ENCODE measurements around the gene CCDC50.

CCDC50 gene

DNA sequence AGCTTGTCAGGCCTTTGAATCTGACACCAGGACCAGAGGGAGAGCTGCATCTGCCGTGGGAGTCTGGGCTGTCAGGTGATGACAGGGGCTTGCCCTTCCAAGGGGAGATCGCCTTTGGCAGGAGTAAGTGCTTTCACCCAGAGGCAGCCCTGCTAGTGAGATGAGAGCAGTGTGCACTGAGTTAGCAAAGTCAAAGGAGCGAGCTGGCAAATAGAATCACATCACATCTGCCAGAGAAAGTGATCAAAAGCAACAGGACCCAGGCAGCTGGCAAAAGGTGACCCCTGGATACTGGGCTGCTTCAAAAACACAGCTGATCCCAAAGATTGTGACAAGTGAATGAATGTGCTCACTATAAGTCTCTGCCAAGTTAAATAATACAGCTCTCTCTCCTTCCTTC is 95.7 kb downstream of the CCDC50 start:
- no peak overlapping the region for H3K4me3 ChIP-seq (ENCODE audit: low read length in 2 of 2)
- no peak overlapping the region for H3K9ac ChIP-seq (ENCODE audit: low read length in 2 of 2)
- no peaks in the 10 kb centered on the region for H3K36me3 ChIP-seq (ENCODE audit: control insufficient read depth in 2 of 2, insufficient read depth in 2 of 2, low read length in 2 of 2)
- H3K4me1 ChIP-seq (ENCODE audit: control insufficient read depth, insufficient read depth, low read length), result no peaks in the 10 kb centered on the region
- no peaks in the 10 kb centered on the region for H3K27me3 ChIP-seq (ENCODE audit: control insufficient read depth in 1 of 2, insufficient read depth in 2 of 2, low read length in 2 of 2)
- H3K27ac ChIP-seq (ENCODE audit: low read length), result no peak overlapping the region
- H3K9me3 ChIP-seq (ENCODE audit: control insufficient read depth in 2 of 2, low read length in 2 of 2), result no peaks in the 10 kb centered on the region

DNA sequence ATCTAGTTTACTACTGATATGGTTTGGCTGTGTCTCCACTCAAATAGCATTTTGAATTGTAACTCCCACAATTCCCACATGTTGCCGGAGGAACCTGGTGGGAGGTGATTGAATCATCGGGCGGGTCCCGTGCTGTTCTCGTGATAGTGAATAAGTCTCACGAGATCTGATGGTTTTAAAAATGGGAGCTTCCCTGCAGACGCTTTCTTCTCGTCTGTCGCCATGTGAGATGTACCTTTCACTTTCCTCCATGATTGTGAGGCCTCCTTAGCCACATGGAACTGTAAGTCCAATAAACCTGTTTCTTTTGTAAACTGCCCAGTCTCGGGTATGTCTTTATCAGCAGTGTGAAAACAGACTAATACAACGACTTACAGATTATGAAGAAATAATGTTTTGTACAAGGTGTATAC is 96.1 kb downstream of the CCDC50 start:
- H3K4me1 ChIP-seq (ENCODE audit: control insufficient read depth, insufficient read depth, low read length), result no peaks in the 10 kb centered on the region
- no peaks in the 10 kb centered on the region for H3K9me3 ChIP-seq (ENCODE audit: control insufficient read depth in 2 of 2, low read length in 2 of 2)
- H3K9ac ChIP-seq (ENCODE audit: low read length in 2 of 2), result no peak overlapping the region
- no peak overlapping the region for H3K4me3 ChIP-seq (ENCODE audit: low read length in 2 of 2)
- H3K27me3 ChIP-seq (ENCODE audit: control insufficient read depth in 1 of 2, insufficient read depth in 2 of 2, low read length in 2 of 2), result no peaks in the 10 kb centered on the region
- H3K27ac ChIP-seq (ENCODE audit: low read length), result no peak overlapping the region
- no peaks in the 10 kb centered on the region for H3K36me3 ChIP-seq (ENCODE audit: control insufficient read depth in 2 of 2, insufficient read depth in 2 of 2, low read length in 2 of 2)

DNA sequence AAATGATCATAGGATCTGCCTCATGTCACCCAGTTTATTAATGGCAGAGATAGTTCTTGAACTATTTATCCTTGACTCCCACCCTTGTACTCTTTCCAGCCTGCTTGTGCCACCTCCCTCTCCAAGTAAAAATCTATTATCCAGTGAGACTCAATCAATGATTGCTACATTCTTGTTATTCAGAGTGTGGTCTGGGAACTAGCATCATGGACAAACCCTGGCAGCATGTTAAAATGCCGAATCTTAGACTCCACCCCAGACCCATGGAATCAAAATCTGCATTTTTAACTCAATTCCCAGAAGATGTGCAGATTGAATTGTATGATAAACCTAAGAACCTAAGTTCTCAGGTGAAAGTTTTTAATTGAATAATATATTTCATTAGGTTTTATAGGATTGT is 97.1 kb downstream of the CCDC50 start:
- Histone ChIP-seq H3K4me1 (ENCODE audit: control insufficient read depth, insufficient read depth, low read length) (no peaks in the 10 kb centered on the region), H3K9ac (ENCODE audit: low read length in 2 of 2) (no peak overlapping the region), H3K36me3 (ENCODE audit: control insufficient read depth in 2 of 2, insufficient read depth in 2 of 2, low read length in 2 of 2) (no peaks in the 10 kb centered on the region), H3K27ac (ENCODE audit: low read length) (no peak overlapping the region), H3K27me3 (ENCODE audit: control insufficient read depth in 1 of 2, insufficient read depth in 2 of 2, low read length in 2 of 2) (no peaks in the 10 kb centered on the region), H3K9me3 (ENCODE audit: control insufficient read depth in 2 of 2, low read length in 2 of 2) (no peaks in the 10 kb centered on the region), H3K4me3 (ENCODE audit: low read length in 2 of 2) (no peak overlapping the region)

DNA sequence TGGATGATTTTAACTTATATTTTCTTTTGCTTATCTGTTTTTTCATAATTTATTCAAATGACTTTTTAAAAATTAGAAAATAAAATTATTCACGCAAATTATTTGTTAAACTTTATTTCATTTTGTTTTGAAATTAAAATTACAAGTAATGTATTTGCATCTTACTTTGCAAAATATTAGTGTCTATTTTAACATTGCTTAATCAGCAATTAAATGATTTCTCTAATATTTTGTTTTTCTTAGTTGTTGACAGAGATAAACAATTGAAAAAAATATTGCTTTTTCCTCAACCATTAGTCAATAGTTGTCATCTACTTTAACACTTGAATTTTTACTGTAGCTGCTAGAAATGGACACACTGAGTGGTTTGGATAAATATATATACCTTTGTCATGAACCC is 99.0 kb downstream of the CCDC50 start:
- Histone ChIP-seq H3K36me3 (ENCODE audit: control insufficient read depth in 2 of 2, insufficient read depth in 2 of 2, low read length in 2 of 2) (no peaks in the 10 kb centered on the region), H3K9ac (ENCODE audit: low read length in 2 of 2) (no peak overlapping the region), H3K27me3 (ENCODE audit: control insufficient read depth in 1 of 2, insufficient read depth in 2 of 2, low read length in 2 of 2) (no peaks in the 10 kb centered on the region), H3K9me3 (ENCODE audit: control insufficient read depth in 2 of 2, low read length in 2 of 2) (no peaks in the 10 kb centered on the region), H3K4me1 (ENCODE audit: control insufficient read depth, insufficient read depth, low read length) (no peaks in the 10 kb centered on the region), H3K4me3 (ENCODE audit: low read length in 2 of 2) (no peak overlapping the region), H3K27ac (ENCODE audit: low read length) (no peak overlapping the region)

DNA sequence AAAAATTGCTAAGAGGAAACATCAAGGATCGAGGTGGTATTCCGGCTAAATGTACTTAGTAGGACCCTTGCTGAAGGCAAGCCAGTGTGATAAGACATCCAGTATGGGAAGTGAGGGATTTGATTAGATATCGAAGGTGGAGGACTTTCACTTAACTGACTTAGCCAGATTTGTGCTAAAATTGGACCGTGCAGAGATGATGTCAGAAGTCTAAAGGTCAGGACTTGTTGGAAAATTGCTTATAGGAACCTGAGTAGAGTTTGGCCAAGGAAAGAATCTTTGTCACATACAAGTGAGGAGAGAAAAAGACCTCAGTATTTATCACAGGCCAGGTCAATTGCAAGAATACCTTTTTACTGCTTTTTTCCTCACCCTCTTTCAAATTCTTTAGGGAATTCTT is 100.9 kb downstream of the CCDC50 start:
- no peak overlapping the region for H3K9ac ChIP-seq (ENCODE audit: low read length in 2 of 2)
- H3K4me1 ChIP-seq (ENCODE audit: control insufficient read depth, insufficient read depth, low read length), result no peaks in the 10 kb centered on the region
- H3K27me3 ChIP-seq (ENCODE audit: control insufficient read depth in 1 of 2, insufficient read depth in 2 of 2, low read length in 2 of 2), result no peaks in the 10 kb centered on the region
- no peak overlapping the region for H3K27ac ChIP-seq (ENCODE audit: low read length)
- no peaks in the 10 kb centered on the region for H3K36me3 ChIP-seq (ENCODE audit: control insufficient read depth in 2 of 2, insufficient read depth in 2 of 2, low read length in 2 of 2)
- no peak overlapping the region for H3K4me3 ChIP-seq (ENCODE audit: low read length in 2 of 2)
- H3K9me3 ChIP-seq (ENCODE audit: control insufficient read depth in 2 of 2, low read length in 2 of 2), result no peaks in the 10 kb centered on the region

DNA sequence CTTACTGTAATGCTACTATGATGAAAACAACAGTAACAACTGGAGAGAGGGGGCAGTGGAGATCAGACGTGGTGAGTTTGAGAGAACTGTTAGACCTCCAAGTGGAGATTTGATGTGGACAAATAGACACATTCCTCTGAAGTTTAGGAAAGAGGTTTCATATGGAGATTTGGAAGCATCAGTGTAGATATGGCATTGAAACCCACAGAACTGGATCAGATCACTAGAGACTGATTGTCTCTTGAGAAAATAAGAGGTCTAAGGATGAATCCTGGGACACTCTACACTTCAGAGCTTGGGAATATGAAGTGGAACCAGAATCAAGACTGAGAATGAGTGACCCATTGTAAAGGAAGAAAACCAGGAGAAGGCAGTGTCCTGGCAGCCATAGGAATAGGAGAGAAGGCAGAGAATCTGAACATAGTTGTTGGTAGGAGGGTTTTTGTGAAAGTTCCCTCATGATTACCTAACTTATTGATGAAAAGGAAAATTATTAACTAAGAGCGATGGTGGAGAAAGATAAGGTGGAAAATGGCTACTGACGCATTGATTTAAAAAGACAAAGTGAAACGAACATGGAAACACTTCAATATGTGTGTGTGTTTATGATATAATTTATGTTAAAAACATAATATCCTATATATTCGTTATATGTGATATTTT is 102.1 kb downstream of the CCDC50 start:
- Histone ChIP-seq H3K27me3 (ENCODE audit: control insufficient read depth in 1 of 2, insufficient read depth in 2 of 2, low read length in 2 of 2) (no peaks in the 10 kb centered on the region), H3K36me3 (ENCODE audit: control insufficient read depth in 2 of 2, insufficient read depth in 2 of 2, low read length in 2 of 2) (no peaks in the 10 kb centered on the region), H3K4me1 (ENCODE audit: control insufficient read depth, insufficient read depth, low read length) (no peaks in the 10 kb centered on the region), H3K27ac (ENCODE audit: low read length) (no peak overlapping the region), H3K9ac (ENCODE audit: low read length in 2 of 2) (no peak overlapping the region), H3K4me3 (ENCODE audit: low read length in 2 of 2) (no peak overlapping the region), H3K9me3 (ENCODE audit: control insufficient read depth in 2 of 2, low read length in 2 of 2) (no peaks in the 10 kb centered on the region)

DNA sequence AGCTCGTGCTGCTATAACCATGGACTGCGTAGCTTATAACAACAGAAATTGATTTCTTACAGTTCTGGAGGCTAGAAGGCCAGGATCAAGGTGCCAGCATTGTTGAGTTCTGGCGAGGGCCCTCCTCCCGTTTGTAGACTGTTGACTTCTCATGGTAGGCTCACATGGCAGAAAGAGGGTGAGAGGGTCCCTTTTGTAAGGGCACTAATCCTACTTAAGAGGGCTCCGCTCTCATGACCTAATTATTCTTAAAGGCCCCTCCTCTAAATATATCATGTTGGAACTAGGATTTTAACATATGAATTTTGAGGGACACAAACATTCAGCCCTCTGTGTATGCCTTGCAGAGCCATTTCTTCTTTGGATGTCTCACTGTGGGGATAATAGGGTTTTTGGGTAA is 103.0 kb downstream of the CCDC50 start:
- Histone ChIP-seq H3K36me3 (ENCODE audit: control insufficient read depth in 2 of 2, insufficient read depth in 2 of 2, low read length in 2 of 2) (no peaks in the 10 kb centered on the region), H3K9me3 (ENCODE audit: control insufficient read depth in 2 of 2, low read length in 2 of 2) (no peaks in the 10 kb centered on the region), H3K9ac (ENCODE audit: low read length in 2 of 2) (no peak overlapping the region), H3K27ac (ENCODE audit: low read length) (no peak overlapping the region), H3K27me3 (ENCODE audit: control insufficient read depth in 1 of 2, insufficient read depth in 2 of 2, low read length in 2 of 2) (no peaks in the 10 kb centered on the region), H3K4me3 (ENCODE audit: low read length in 2 of 2) (no peak overlapping the region), H3K4me1 (ENCODE audit: control insufficient read depth, insufficient read depth, low read length) (no peaks in the 10 kb centered on the region)

DNA sequence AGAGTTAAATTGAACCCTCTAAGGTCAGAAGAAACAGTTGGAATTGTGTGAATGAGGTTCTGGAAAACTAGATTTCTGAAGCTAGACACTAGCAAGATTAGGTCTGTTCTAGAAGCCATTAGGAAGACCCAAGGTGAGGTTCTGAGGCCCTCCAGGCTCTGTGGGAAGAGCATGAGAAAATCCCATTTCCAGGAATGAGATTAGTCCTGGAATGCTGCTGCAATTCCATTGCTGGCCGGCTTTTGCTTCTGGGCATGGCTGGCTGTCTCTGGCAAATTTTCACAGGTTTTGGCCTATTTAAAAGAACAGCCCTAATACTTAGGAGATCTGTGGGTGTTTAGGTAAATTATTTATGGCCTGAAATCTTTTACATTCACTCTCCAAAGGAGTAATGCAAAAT is 104.8 kb downstream of the CCDC50 start:
- Histone ChIP-seq H3K4me3 (ENCODE audit: low read length in 2 of 2) (no peak overlapping the region), H3K9me3 (ENCODE audit: control insufficient read depth in 2 of 2, low read length in 2 of 2) (no peaks in the 10 kb centered on the region), H3K36me3 (ENCODE audit: control insufficient read depth in 2 of 2, insufficient read depth in 2 of 2, low read length in 2 of 2) (no peaks in the 10 kb centered on the region), H3K27ac (ENCODE audit: low read length) (no peak overlapping the region), H3K27me3 (ENCODE audit: control insufficient read depth in 1 of 2, insufficient read depth in 2 of 2, low read length in 2 of 2) (no peaks in the 10 kb centered on the region), H3K4me1 (ENCODE audit: control insufficient read depth, insufficient read depth, low read length) (no peaks in the 10 kb centered on the region), H3K9ac (ENCODE audit: low read length in 2 of 2) (no peak overlapping the region)

DNA sequence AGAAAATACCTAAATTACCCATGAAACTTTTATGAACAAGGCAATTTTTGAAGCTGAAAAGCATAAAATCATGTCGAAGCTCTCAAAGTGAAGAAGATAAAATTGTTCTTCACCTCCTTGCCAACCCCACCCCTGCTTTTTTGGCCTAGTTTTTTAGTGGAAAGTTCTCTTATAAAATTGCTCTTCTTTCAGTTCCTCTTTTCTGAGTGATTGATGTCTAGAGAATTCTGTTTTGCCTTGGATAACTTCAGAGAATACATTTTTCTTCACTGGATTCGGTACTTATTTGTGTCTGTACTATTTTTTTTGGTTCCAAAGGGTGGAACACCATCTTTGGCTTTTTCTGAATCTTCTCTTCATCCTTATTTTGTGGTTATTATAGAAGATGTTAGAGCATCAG is 106.8 kb downstream of the CCDC50 start:
- Histone ChIP-seq H3K9ac (ENCODE audit: low read length in 2 of 2) (no peak overlapping the region), H3K36me3 (ENCODE audit: control insufficient read depth in 2 of 2, insufficient read depth in 2 of 2, low read length in 2 of 2) (no peaks in the 10 kb centered on the region)

DNA sequence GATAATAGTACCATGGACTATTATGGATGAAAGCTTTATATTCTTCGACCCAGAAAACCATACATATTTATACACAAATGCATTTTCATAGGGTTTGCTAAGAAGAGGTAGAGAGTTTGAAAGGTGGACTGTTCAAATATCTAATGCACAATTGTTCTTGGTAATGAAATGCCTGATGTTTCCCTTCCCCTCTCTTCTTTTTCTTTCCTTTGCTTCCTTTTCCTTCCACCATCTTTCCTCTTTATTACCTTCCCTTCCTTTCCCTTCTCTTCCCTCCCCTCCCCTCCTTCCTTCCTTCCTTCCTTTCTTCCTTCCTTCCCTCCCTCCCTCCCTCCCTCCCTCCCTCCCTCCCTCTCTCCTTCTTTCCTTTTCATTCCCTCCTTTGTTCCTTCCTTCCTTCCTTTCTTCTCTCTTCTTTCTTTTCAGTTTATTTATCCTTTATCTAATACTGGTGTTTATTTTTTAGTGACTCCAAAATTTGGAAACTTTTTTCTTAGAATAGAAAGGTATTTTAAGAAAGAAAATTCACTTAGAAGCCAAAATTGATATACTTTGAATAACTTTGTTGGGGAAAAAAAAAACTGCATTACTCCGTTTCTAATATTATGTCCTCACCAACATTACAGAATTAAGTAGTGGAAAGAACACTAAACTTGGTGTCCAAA is 109.1 kb downstream of the CCDC50 start:
- no peak overlapping the region for H3K4me3 ChIP-seq (ENCODE audit: low read length in 2 of 2)
- H3K27me3 ChIP-seq (ENCODE audit: control insufficient read depth in 1 of 2, insufficient read depth in 2 of 2, low read length in 2 of 2), result no peaks in the 10 kb centered on the region
- H3K4me1 ChIP-seq (ENCODE audit: control insufficient read depth, insufficient read depth, low read length), result no peaks in the 10 kb centered on the region
- no peak overlapping the region for H3K27ac ChIP-seq (ENCODE audit: low read length)
- no peaks in the 10 kb centered on the region for H3K36me3 ChIP-seq (ENCODE audit: control insufficient read depth in 2 of 2, insufficient read depth in 2 of 2, low read length in 2 of 2)
- no peak overlapping the region for H3K9ac ChIP-seq (ENCODE audit: low read length in 2 of 2)
- H3K9me3 ChIP-seq (ENCODE audit: control insufficient read depth in 2 of 2, low read length in 2 of 2), result no peaks in the 10 kb centered on the region

More for the DNA sequence above, 106.8 kb downstream of the CCDC50 start:
- Histone ChIP-seq H3K27me3 (ENCODE audit: control insufficient read depth in 1 of 2, insufficient read depth in 2 of 2, low read length in 2 of 2) (no peaks in the 10 kb centered on the region), H3K4me1 (ENCODE audit: control insufficient read depth, insufficient read depth, low read length) (no peaks in the 10 kb centered on the region), H3K4me3 (ENCODE audit: low read length in 2 of 2) (no peak overlapping the region), H3K27ac (ENCODE audit: low read length) (no peak overlapping the region), H3K9me3 (ENCODE audit: control insufficient read depth in 2 of 2, low read length in 2 of 2) (no peaks in the 10 kb centered on the region)

DNA sequence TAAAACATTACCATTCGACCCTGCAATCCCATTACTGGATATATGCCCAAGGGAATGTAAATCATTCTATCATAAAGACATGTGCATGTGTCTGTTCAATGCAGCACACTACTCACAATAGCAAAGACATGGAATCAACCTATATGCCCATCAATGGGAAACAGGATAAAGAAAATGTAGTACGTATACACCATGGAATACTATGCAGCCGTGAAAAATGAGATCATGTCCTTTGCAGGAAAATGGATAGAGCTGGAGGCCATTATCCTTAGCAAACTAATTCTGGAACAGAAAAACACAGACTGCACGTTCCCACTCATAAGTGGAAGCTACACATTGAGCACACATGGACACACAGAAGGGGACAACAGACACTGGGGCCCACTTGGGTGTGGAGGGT is 111.3 kb downstream of the CCDC50 start:
- H3K27ac ChIP-seq (ENCODE audit: low read length), result no peak overlapping the region

More for the DNA sequence above, 111.3 kb downstream of the CCDC50 start:
- H3K4me3 ChIP-seq (ENCODE audit: low read length in 2 of 2), result no peak overlapping the region
- no peaks in the 10 kb centered on the region for H3K27me3 ChIP-seq (ENCODE audit: control insufficient read depth in 1 of 2, insufficient read depth in 2 of 2, low read length in 2 of 2)
- no peak overlapping the region for H3K9ac ChIP-seq (ENCODE audit: low read length in 2 of 2)
- H3K4me1 ChIP-seq (ENCODE audit: control insufficient read depth, insufficient read depth, low read length), result no peaks in the 10 kb centered on the region
- H3K9me3 ChIP-seq (ENCODE audit: control insufficient read depth in 2 of 2, low read length in 2 of 2), result no peaks in the 10 kb centered on the region
- H3K36me3 ChIP-seq (ENCODE audit: control insufficient read depth in 2 of 2, insufficient read depth in 2 of 2, low read length in 2 of 2), result no peaks in the 10 kb centered on the region
